ENCODE results near the gene AHCYL2. TPM values are rescaled to one million over a fixed set of nuclear protein-coding genes. Genes with fewer than 3 reads are reported as not detected.

Gene AHCYL2
- total RNA-seq, 1 donor from 2014 or later: 91.0 TPM

DNA sequence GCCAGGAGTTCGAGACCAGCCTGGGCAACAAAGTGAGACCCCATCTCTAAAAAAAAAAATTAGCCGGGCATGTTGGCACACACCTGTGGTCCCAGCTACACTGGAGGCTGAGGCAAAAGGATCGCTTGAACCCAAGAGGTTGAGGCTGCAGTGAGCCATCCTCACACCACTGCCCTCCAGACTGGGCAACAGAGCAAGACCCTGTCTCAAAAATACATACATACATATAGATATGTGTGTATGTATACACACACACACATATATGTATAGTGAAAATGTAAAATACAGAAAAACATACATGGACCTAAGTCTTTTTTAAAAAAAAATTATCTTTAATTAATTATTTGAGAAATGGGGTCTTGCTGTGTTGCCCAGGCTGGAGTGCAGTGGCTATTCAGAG is 30.9 kb upstream of the AHCYL2 start:
- TF ChIP-seq, protein P1, sequence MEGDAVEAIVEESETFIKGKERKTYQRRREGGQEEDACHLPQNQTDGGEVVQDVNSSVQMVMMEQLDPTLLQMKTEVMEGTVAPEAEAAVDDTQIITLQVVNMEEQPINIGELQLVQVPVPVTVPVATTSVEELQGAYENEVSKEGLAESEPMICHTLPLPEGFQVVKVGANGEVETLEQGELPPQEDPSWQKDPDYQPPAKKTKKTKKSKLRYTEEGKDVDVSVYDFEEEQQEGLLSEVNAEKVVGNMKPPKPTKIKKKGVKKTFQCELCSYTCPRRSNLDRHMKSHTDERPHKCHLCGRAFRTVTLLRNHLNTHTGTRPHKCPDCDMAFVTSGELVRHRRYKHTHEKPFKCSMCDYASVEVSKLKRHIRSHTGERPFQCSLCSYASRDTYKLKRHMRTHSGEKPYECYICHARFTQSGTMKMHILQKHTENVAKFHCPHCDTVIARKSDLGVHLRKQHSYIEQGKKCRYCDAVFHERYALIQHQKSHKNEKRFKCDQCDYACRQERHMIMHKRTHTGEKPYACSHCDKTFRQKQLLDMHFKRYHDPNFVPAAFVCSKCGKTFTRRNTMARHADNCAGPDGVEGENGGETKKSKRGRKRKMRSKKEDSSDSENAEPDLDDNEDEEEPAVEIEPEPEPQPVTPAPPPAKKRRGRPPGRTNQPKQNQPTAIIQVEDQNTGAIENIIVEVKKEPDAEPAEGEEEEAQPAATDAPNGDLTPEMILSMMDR (IDR thresholded peaks at IDR 0.05): no peak
- no peaks in the 10 kb centered on the region for H3K36me3 ChIP-seq
- DNase-seq (no peak), ATAC-seq (no peak)
- peaks cover 9% of the 10 kb centered on the region for H3K4me1 ChIP-seq
- H3K27ac ChIP-seq: no peak overlapping the region
- H3K27me3 ChIP-seq (ENCODE audit: low read depth): peaks cover 36% of the 10 kb centered on the region
- no peaks in the 10 kb centered on the region for H3K9me3 ChIP-seq
- H3K4me3 ChIP-seq: no peak overlapping the region
- intact Hi-C loops (cut with DNase I): no loop called here

DNA sequence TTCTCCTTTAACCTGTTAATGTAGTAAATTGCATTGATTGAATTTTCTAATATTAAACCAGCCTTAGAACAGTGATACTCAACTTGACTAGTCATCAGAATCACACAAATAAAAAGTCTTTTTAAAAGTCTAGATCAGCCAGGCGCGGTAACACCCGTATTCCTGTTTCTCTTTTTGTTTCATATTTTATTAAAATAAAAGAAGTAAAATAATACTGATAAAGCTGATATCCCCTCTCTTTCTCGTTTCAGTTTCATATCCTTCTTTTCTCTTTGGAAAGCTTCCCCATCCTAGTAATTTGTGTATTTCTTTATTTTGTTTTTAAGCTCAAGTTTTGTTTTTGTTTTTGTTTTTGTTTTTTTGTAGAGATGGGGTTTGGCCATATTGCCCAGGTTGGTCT is 27.1 kb upstream of the AHCYL2 start:
- Histone ChIP-seq H3K27ac (no peak overlapping the region), H3K4me1 (no peaks in the 10 kb centered on the region), H3K4me3 (no peak overlapping the region), H3K9me3 (no peaks in the 10 kb centered on the region), H3K36me3 (no peaks in the 10 kb centered on the region), H3K27me3 (ENCODE audit: low read depth) (no peaks in the 10 kb centered on the region)
- ATAC-seq: no peak
- TF ChIP-seq, protein P1 (IDR thresholded peaks at IDR 0.05): no peak
- intact Hi-C loops (cut with DNase I): no loop called here
- DNase-seq: no peak

DNA sequence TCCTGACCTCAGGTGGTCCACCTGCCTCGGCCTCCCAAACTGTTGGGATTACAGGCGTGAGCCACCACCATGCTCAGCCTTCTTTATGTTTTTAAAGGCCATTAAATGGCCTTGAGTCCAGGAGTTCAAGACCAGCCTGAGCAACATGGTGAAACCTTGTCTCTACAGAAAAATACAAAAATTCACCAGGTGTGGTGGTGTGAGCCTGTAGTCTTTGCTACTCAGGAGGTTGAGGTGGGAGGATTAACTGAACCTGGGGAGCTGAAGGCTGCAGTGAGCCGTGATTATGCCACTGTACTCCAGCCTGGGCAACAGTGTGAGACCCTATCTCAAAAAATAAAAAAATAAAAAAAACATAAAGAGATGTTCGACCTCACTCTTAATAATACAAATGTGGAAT is 25.4 kb upstream of the AHCYL2 start:
- ATAC-seq: no peak
- Histone ChIP-seq H3K4me1 (no peaks in the 10 kb centered on the region), H3K9me3 (no peaks in the 10 kb centered on the region), H3K4me3 (no peak overlapping the region), H3K36me3 (no peaks in the 10 kb centered on the region), H3K27me3 (ENCODE audit: low read depth) (no peaks in the 10 kb centered on the region), H3K27ac (no peak overlapping the region)
- no peak for DNase-seq
- TF ChIP-seq, protein P1 (IDR thresholded peaks at IDR 0.05): no peak
- intact Hi-C loops (cut with DNase I): no loop called here

DNA sequence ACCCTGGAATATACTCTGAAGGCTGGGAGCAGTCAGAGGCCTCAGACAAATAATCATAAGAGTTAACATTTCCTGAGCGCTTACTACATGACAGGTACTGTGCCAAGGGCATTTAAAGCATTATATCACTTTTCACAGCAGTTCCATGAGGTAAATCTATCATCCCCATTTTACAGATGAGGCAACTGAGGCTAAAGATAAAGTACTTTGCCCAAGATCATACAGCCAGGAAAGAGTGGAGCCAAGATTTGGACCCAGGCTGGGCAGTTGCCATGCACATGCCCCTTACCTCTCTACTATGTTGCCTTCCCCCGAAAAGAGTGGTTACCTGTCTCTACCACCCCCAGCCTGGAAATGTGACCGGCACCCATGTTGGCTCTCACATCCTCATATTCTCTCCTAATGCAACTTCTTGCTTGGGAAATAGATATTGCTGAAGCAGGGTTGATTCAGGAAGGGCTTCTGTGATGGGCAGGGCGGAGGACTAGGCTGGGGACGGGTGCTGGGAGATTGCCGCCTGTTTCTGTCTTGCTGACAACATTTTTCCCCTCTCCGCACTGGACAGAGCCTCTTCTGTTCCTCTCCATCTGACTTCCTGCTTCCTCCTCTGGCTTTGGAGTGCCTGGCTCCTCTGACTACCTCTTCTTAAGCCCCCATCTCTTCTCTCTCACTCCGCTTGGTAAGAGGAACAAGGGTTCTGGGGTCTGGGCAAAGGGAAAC is 22.6 kb upstream of the AHCYL2 start:
- peak; percentile 36 to 55 for ATAC-seq
- intact Hi-C loops (cut with DNase I): no loop called here
- no peak overlapping the region for H3K27ac ChIP-seq
- no peaks in the 10 kb centered on the region for H3K36me3 ChIP-seq
- H3K4me3 ChIP-seq: no peak overlapping the region
- TF ChIP-seq, protein P1 (IDR thresholded peaks at IDR 0.05): no peak
- H3K9me3 ChIP-seq: no peaks in the 10 kb centered on the region
- H3K4me1 ChIP-seq: no peaks in the 10 kb centered on the region
- H3K27me3 ChIP-seq (ENCODE audit: low read depth): no peaks in the 10 kb centered on the region
- DNase-seq: no peak

GRCh38 chr7:129203050-129203741 is 21.6 kb upstream of the AHCYL2 start:
- Histone ChIP-seq H3K4me3 (no peak overlapping the region), H3K9me3 (no peaks in the 10 kb centered on the region), H3K36me3 (no peaks in the 10 kb centered on the region), H3K27me3 (ENCODE audit: low read depth) (no peaks in the 10 kb centered on the region), H3K27ac (no peak overlapping the region), H3K4me1 (no peaks in the 10 kb centered on the region)
- ATAC-seq (peak in 1 of 2 donors; percentile 8), DNase-seq (no peak)
- TF ChIP-seq, protein P1 (IDR thresholded peaks at IDR 0.05): no peak
- intact Hi-C loops (cut with DNase I): no loop called here
